A172 (cell line): ENCODE results near the gene MEIS3. TPM values are rescaled to one million over a fixed set of nuclear protein-coding genes. Genes with fewer than 3 reads are reported as not detected.
A peak's percentile ranks its signal among the peaks of the same experiment; 100 is the strongest.
"Not testable (repeated sequence)": the region's sequence is repeated elsewhere in the genome, so short reads cannot be mapped to it uniquely, and the experiment has no call there.

Source experiments
- DNase-seq: peaks from one replicate; pipeline ENCODE4 v3.0.0-alpha.2; 2015; ENCODE audit warnings: low spot score
- total RNA-seq: library from RNA; depleted of rRNA; stranded (reverse); fragments of >200 nt; shearing (Covaris generic); gene quantifications from 2 replicates; pipeline ENCODE4 v1.2.3, GENCODE V29; 2014

The MEIS3 gene
- total RNA-seq, 1 experiment from 2014 or later, result 31.9 TPM

- DNase-seq, result no peak
Measured at GRCh38 chr19:47416643-47416985, 2.7 kb downstream of the MEIS3 start.

- DNase-seq, result no peak
Measured at GRCh38 chr19:47415953-47416642, 3.2 kb downstream of the MEIS3 start.

- DNase-seq, result no peak
Measured at GRCh38 chr19:47414469-47414868, 4.9 kb downstream of the MEIS3 start.

- no peak for DNase-seq
Measured at GRCh38 chr19:47413941-47414340, 5.4 kb downstream of the MEIS3 start.

GRCh38 chr19:47411696-47412095, 7.6 kb downstream of the MEIS3 start:
- DNase-seq, result not testable (repeated sequence)

GRCh38 chr19:47411101-47411500, 8.2 kb downstream of the MEIS3 start:
- DNase-seq, result no peak

GRCh38 chr19:47408156-47408938, 11.0 kb downstream of the MEIS3 start:
- no peak for DNase-seq

- DNase-seq, result no peak
Measured at GRCh38 chr19:47407417-47407774, 11.9 kb downstream of the MEIS3 start.

GRCh38 chr19:47406711-47407416, 12.5 kb downstream of the MEIS3 start:
- no peak for DNase-seq

- DNase-seq, result no peak
Measured at GRCh38 chr19:47405854-47406417, 13.4 kb downstream of the MEIS3 start.

- no peak for DNase-seq
Measured at GRCh38 chr19:47405197-47405550, 14.2 kb downstream of the MEIS3 start.

GRCh38 chr19:47404334-47405196, 14.8 kb downstream of the MEIS3 start:
- DNase-seq, result no peak

GRCh38 chr19:47402504-47402903, 16.8 kb downstream of the MEIS3 start:
- no peak for DNase-seq

GRCh38 chr19:47398707-47399597, 20.4 kb downstream of the MEIS3 start:
- no peak for DNase-seq

GRCh38 chr19:47391510-47392223, 27.7 kb downstream of the MEIS3 start:
- peak; percentile 62 for DNase-seq

GRCh38 chr19:47390533-47391488, 28.5 kb downstream of the MEIS3 start:
- DNase-seq, result no peak

GRCh38 chr19:47389150-47389556, 30.2 kb downstream of the MEIS3 start:
- DNase-seq, result no peak

- not testable (repeated sequence) for DNase-seq
Measured at GRCh38 chr19:47388721-47389120, 30.6 kb downstream of the MEIS3 start.

GRCh38 chr19:47387623-47388022, 31.7 kb downstream of the MEIS3 start:
- DNase-seq, result not testable (repeated sequence)
